CD4-positive, alpha-beta T cell treated with Interleukin-4 for 1 hour (primary cell): ENCODE measurements around the gene SMIM22.
"Not testable (repeated sequence)": the region's sequence is repeated elsewhere in the genome, so short reads cannot be mapped to it uniquely, and the experiment has no call there.

Experiments
- DNase-seq, 2 donors: peaks; one replicate each; pipeline ENCODE4 v3.0.0-alpha.2; 2020 to 2022

The SMIM22 gene

GRCh38 chr16:4769306-4769638, 25.9 kb upstream of the SMIM22 start:
- no peak for DNase-seq

DNA sequence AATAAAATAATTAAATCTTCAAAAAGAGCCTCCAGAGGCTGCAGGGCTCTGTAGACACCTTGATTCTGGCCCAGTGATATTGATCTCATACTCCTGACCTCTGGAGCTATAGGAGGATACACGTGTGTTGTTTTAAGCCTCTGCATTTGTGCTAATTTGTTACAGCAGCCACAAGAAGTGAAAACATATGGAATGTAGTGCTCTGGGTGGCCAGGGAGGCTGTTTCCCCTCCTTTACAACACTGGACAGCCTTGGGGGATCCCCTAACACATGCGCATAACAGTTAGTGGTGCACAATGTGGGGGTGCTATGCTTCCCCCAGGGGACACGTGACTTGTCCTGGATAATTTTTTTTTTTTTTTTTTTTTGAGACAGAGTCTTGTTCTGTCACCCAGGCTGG, 23.5 kb upstream of the SMIM22 start:
- no peak for DNase-seq

DNA sequence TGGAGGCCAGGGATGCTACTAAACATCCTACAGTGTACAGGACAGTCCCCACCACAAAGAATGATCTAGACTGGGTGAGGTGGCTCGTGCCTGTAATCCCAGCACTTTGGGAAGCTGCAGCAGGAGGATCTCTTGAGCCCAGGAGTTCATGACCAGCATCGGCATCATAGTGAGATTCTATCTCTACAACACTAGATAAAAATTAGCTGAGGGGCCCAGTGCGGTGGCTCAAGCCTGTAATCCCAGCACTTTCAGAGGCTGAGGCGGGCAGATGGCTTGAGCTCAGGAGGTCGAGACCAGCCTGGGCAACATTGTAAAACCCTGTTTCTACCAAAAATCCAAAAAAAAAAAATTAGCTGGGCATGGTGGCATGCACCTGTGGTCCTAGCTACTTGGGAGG, 22.8 kb upstream of the SMIM22 start:
- DNase-seq: no peak

- DNase-seq: no peak
Observed at GRCh38 chr16:4775005-4775404, 20.2 kb upstream of the SMIM22 start.

- no peak for DNase-seq
Observed at GRCh38 chr16:4776141-4776705, 18.9 kb upstream of the SMIM22 start.

DNA sequence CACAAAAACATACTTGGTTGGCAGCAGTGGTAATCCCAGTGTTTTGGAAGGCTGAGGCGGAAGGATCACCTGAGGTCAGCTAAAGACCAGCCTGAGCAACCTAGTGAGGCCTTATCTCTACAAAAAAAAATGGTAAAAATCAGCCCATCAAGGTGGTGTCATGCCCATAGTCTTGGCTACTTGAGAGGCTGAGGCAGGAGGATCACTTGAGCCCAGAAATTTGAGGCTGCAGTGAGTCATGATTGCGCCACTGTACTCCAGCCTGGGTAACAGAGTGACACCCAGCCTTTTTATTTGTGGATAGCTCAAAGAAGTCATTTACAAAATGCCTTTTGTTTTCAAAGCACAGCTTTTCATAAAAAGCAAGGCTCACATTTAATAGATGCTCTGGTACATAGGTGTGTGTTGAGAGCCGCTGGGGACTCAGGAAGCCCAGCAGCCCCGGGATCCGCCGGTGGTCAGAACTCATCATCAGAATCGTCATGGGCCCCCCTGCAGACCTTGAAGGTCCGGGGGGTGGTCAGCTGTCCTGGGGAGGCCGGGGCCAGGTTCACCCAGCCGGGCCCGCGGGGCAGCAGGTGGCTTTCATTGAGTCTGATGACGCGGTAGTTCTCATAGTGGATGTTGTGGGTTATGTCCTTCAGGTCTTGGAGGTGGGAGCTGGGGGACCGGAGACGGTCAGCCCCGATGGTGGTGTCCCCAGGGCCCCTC, 17.7 kb upstream of the SMIM22 start:
- DNase-seq: no peak

- DNase-seq: no peak
Observed at GRCh38 chr16:4778050-4778392, 17.1 kb upstream of the SMIM22 start.

GRCh38 chr16:4780235-4780634, 14.9 kb upstream of the SMIM22 start:
- no peak for DNase-seq

- DNase-seq: no peak
Observed at GRCh38 chr16:4783251-4783950, 11.8 kb upstream of the SMIM22 start.

DNA sequence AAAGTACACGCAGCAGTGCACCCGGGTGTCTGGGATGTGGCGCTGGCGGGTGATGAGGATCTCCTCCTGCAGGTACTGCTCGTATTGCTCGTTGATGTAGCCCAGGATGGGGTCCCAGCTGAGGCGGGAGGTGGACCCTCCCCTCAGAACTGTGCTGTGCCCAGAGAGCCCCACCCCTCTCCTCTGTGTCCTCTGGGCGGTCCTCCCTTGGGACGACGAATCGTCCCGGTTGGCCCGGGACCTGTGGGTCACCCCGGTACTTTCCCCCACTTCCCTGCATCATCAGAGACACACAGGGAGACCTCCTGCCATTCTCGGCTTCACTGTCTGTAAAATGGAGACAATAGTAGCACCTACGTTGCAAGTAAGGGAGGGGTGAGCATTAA, 11.2 kb upstream of the SMIM22 start:
- DNase-seq: no peak

DNA sequence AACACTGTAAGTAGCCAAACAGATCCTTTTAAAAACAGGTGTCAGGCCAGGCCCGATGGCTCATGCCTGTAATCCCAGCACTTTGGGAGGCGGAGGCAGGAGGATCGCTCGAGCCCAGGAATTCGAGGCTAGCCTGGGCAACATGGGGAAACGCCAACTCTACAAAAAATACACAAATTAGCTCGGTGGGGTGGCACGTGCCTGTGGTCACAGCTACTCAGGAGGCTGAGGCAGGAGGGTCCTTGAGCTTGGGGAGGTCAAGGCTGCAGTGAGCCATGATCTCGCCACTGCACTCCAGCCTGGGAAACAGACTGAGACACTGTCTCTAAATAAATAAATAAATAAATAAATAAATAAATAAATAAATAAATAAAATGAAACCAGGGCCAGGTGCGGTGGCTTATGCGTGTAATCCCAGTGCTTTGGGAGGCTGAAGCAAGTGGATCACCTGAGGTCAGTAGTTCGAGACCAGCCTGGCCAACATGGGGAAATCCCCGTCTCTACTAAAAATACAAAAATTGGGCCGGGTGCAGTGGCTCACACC, 10.7 kb upstream of the SMIM22 start:
- DNase-seq: not testable (repeated sequence)

GRCh38 chr16:4785758-4786433, 9.3 kb upstream of the SMIM22 start:
- no peak for DNase-seq

GRCh38 chr16:4787068-4787467, 8.1 kb upstream of the SMIM22 start:
- DNase-seq: no peak

DNA sequence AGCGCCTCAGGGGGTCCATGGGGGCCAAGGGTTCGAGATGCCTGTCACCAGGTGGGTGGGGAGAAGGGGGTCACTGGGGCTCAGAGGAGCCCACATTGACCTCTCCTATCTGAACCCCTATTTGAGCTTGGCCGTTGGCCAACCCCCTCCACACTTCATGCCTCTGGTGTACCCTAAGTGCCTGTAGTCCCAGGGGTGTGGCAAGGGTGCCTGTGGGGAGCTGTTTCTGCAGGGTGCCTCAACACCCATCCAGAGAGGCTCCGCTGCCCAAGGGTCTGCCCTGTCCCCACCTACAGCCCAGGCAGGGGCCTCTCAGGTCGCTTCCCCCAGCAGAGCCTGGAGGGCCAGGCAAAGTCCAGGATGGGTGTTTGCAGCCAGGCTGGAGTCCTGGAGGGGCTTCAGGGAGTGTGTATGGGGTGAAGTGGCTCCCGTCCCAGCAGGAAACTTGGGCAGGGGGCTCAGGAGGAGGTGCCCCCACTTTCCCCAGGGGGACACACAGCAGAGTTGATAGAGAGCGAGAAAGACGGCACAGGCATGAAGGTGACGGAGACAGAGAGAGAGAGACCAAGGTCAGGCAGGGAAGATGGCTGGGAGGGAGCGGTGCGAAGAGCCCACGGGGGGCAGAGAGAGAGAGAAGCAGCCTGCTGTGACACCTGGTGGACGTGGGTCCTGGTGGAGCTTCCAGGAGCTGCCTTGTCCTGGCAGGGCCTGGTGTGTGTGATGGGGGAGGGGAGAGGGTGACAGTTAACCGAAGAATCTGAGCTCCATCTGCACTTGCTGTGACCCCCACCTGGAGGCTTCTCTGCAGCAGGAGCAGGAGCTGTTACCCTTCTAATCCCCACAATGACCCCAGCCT, 7.3 kb upstream of the SMIM22 start, which contains the start of gene SEPTIN12:
TSS of gene SEPTIN12 (minus strand) at position 719 of the 856 bp plus-strand sequence. CDS start at position 19, 700 bp downstream.
- DNase-seq: no peak

- DNase-seq: no peak
Observed at GRCh38 chr16:4788489-4788889, 6.7 kb upstream of the SMIM22 start.

DNA sequence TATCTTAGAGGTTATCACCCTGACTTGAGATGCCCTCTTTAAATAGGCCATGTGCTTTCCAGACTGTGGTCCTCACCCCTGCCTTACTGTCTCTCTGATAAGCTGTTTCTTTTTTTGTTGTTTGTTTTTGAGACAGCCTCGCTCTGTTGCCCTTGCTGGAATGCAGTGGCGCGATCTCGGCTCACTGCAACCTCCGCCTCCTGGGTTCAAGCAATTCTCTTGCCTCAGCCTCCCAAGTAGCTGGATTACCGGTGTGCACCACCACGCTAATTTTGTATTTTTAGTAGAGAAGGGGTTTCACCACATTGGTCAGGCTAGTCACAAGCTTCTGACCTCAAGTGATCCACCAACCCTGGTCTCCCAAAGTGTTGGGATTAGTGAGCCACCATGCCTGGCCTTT, 6.3 kb upstream of the SMIM22 start:
- no peak for DNase-seq

- no peak for DNase-seq
Observed at GRCh38 chr16:4790261-4790660, 4.9 kb upstream of the SMIM22 start.

GRCh38 chr16:4790871-4791270, 4.3 kb upstream of the SMIM22 start:
- DNase-seq: no peak

- no peak for DNase-seq
Observed at GRCh38 chr16:4792951-4793513, 2.1 kb upstream of the SMIM22 start.

DNA sequence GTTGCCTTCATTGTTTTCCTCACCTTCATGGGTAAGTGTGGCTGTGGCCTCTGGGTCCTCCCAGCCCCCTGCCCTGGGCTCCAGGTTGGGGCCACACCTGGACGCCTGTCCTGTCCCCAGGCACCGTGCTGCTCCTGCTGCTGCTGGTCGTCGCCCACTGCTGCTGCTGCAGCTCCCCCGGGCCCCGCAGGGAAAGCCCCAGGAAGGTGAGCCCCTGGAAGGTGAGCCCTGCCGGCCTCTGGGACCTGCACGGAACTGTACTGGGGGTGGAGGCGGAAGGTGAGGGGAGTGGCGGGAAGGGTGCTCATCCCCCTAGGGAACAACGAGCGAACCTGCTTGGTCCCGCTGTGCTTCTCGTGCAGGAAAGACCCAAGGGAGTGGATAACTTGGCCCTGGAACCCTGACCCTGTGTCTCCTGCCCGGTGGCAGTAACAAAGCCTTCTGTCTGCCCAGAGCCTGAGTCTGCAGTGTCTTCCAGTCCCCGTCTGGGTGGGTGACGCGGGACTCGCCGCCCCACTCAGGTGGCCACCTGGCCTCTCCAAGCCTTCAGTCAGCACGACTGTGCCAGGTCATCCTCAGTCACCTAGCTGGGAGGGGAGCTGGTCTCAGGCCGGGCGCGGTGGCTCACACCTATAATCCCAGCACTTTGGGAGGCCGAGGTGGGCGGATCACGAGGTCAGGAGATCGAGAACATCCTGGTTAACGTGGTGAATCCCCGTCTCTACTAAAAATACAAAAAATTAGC, 831 bp downstream of the SMIM22 start:
- no peak for DNase-seq

- DNase-seq: no peak
Observed at GRCh38 chr16:4796982-4797804, 2.0 kb downstream of the SMIM22 start.
